Activated naive CD8-positive, alpha-beta T cell treated with anti-CD3 and anti-CD28 coated beads, Interleukin-2, amount 10 ng/mL, durations not matched to agents 7 days and 5 days (primary cell): Measurements from ENCODE around the gene BOLA3. TPM values are rescaled to one million over a fixed set of nuclear protein-coding genes. Genes with fewer than 3 reads are reported as not detected.

Source experiments
- ATAC-seq: fragments of 150-1000 bp; cut with Tn5 transposase; one replicate; pipeline ENCODE4 v1.10.0; 2021; ENCODE audit warnings: low read depth, moderate library complexity
- POLR2A ChIA-PET: fragments of 350-600 bp; sonication (Branson Sonifier 250); formaldehyde crosslinking; loops from one replicate; lab custom pipeline; 2021; ENCODE audit warnings: antibody characterized with exemption; lab: Charles Lee
- DNase-seq: peaks from one replicate; pipeline ENCODE4 v3.0.0; 2021
- H3K27ac Mint-ChIP-seq: one replicate; pipeline ENCODE4 v1.8.0; 2022; ENCODE audit warnings: mild to moderate bottlenecking, mixed read lengths
- H3K27me3 Mint-ChIP-seq: one replicate; pipeline ENCODE4 v1.8.0; 2022; ENCODE audit warnings: mild to moderate bottlenecking, moderate library complexity, mixed read lengths
- H3K36me3 Mint-ChIP-seq: one replicate; pipeline ENCODE4 v1.8.0; 2021; ENCODE audit warnings: mild to moderate bottlenecking, mixed read lengths
- H3K4me1 Mint-ChIP-seq: one replicate; pipeline ENCODE4 v1.8.0; 2021; ENCODE audit warnings: mixed read lengths
- H3K4me3 Mint-ChIP-seq: one replicate; pipeline ENCODE4 v1.8.0; 2022; ENCODE audit warnings: mild to moderate bottlenecking, moderate library complexity, mixed read lengths
- H3K9me3 Mint-ChIP-seq: one replicate; pipeline ENCODE4 v1.8.0; 2021; ENCODE audit warnings: mixed read lengths
- total RNA-seq, 2 experiments: library from RNA; stranded (reverse); gene quantifications; one replicate each; pipeline ENCODE4 v1.2.3, GENCODE V29; 2021

Gene BOLA3
- total RNA-seq, 2 experiments from 2014 or later: 47.7 to 53.8 TPM

DNA sequence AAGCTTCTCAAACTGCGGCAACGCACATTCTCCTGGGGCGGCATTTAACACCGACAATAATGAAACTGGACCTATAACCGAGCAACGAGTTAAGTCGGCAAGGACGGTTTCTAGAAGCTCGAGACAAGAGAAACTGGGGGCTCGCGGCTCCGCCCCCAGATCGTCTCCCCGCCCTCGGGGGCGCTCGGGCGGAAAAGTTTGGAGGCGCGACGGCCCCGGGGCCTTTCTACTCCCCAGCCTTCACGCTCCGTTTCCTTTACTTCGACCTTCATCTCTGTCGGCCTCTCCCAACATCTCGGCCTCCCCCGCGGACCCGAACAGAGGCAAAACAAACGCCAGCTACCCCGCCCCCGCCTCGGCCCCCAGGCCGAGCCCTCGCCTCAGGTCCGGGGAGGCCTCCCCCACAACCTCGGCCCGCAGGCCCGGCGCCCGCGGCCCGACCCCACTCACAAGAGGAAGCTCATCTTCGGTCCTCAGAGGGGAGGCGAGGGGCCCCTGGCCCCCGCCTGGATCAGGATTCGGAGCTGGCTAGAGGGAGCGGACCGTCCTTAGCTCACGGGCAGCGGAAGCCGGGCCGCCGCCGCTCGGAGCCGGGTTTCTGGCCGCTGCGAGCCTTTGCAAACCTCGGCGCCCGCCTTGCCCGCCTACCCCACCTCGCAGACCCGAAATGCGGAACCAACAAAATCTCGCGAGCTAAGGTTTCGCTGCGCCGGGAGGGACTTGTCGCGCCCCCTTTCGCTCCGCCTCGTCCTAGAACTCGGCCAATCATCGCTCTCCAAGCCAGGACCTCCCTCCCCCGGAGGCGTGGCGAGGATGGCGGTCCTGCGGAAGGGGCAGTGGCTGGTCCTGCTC lies 30.7 kb upstream of the BOLA3 start, which contains the start of gene MOB1A:
TSS of gene MOB1A (minus strand) at position 669 of the 852 bp plus-strand sequence. CDS start at position 464, 205 bp downstream.
- Mint-ChIP-seq H3K27ac (peak within 1 kb of the TSS; percentile 92), H3K4me1 (peaks cover 31% of the 10 kb centered on the region), H3K4me3 (peak within 1 kb of the TSS; percentile 91), H3K9me3 (no peaks in the 10 kb centered on the region), H3K36me3 (peaks cover 25% of the 10 kb centered on the region), H3K27me3 (no peaks in the 10 kb centered on the region)
- peak; percentile 86 for ATAC-seq
- peak; percentile 98 for DNase-seq
- POLR2A ChIA-PET: interaction anchor here (0.7 to 8.2 kb wide), 36 partner anchors 9 to 945 kb away, joined by 3 to 276 read pairs (median 6); partner anchors contain the start of genes BOLA3, C2orf81, CCT7 and DGUOK

DNA sequence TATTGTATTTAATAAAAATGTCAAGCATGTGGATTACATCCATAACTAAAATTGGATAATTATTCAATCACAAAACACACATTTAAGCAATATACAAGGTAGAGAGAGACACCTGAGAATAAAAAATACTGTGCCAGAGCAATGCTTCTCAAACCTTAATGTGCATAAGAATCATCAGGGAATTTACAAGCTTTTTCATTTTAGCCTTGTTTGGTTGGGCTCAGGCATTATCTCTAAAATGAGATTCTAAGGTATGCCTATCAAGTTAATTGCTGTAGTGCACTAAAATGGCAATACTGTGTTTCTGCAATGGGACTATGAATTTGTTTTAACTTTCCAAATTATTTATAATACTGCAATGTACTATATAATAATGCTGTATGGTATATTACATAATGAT lies 30.0 kb upstream of the BOLA3 start:
- H3K4me1 Mint-ChIP-seq: peaks cover 34% of the 10 kb centered on the region
- no peaks in the 10 kb centered on the region for H3K9me3 Mint-ChIP-seq
- POLR2A ChIA-PET: interaction anchor here (1.1 to 8.2 kb wide), 24 partner anchors 10 to 944 kb away, joined by 3 to 276 read pairs (median 7); partner anchors contain the start of genes BOLA3, C2orf81, CCT7 and DGUOK
- H3K4me3 Mint-ChIP-seq: peak overlapping the region; percentile 91
- H3K27ac Mint-ChIP-seq: peak overlapping the region; percentile 92
- no peaks in the 10 kb centered on the region for H3K27me3 Mint-ChIP-seq
- H3K36me3 Mint-ChIP-seq: peaks cover 28% of the 10 kb centered on the region
- ATAC-seq (no peak), DNase-seq (no peak)

DNA sequence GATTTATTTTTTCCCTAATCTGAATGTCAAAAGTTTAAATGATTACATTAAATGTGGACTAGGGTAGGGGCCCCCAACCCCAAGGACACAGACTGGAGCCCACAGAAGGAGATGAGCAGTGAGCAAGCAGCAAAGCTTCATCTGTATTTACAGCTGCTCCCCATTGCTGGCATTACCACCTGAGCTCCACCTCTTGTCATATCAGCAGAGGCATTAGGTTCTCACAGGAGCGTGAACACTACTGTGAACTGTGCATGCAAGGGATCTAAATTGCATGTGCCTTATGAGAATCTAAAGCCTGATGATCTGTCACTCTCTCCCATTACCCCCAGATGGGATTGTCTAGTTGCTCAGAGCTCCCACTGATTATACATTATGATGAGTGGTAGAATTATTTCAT lies 27.2 kb upstream of the BOLA3 start:
- Mint-ChIP-seq H3K4me1 (peaks cover 37% of the 10 kb centered on the region), H3K4me3 (peak overlapping the region; percentile 18), H3K36me3 (peaks cover 39% of the 10 kb centered on the region), H3K27me3 (no peaks in the 10 kb centered on the region), H3K9me3 (no peaks in the 10 kb centered on the region), H3K27ac (no peak overlapping the region)
- POLR2A ChIA-PET: interaction anchor here (8.2 kb wide), 1 partner anchor 27 kb away, joined by 276 read pairs; the partner anchor contains the start of gene MTHFD2
- DNase-seq (no peak), ATAC-seq (no peak)

DNA sequence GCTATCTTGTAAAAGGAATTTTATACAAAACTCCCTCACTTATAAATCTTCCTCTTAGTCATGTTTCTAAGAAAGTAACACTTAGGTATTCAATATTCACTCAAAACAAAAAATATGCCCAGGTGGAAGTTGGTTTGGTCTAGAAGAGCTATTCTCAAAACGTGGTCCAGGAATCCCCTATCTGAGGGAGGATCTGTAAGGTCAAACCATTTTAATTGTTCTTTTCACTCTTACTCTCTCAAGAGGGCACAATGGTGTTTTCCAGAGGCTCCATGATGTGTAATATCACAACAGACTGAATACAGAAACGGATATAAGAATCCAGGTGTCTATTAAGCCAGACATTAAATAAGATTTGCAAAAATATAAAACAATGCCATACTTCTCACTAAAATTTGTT lies 21.0 kb upstream of the BOLA3 start:
- Mint-ChIP-seq H3K4me1 (peaks cover 11% of the 10 kb centered on the region), H3K27ac (no peak overlapping the region)
- ATAC-seq: no peak

DNA sequence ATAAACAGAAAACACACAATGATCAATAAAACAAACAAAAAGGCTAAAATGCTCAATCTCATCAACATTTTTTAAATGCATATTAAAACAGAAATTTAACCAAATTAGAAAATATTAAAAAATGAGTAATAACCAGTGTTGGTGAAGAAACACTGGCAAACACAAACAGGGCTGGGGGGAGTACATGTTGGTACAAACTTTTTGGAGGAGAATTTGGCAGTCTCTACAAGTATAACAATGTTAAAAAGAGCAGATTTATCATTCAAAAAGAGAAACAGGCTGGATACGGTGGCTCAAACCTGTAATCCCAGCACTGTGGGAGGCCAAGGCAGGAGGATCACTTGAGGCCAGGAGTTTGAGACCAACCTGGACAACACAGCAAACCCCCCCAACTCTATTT lies 17.0 kb upstream of the BOLA3 start:
- no peaks in the 10 kb centered on the region for H3K9me3 Mint-ChIP-seq
- no peak overlapping the region for H3K4me3 Mint-ChIP-seq
- H3K4me1 Mint-ChIP-seq: peaks cover 2% of the 10 kb centered on the region
- no peak for DNase-seq
- peaks cover 30% of the 10 kb centered on the region for H3K36me3 Mint-ChIP-seq
- POLR2A ChIA-PET: interaction anchor here (0.6 kb wide), 1 partner anchor 9 kb away, joined by 7 read pairs; no protein-coding TSS in a partner anchor
- H3K27ac Mint-ChIP-seq: no peak overlapping the region
- H3K27me3 Mint-ChIP-seq: no peaks in the 10 kb centered on the region
- ATAC-seq: no peak

More for the DNA sequence above, 21.0 kb upstream of the BOLA3 start:
- H3K4me3 Mint-ChIP-seq: no peak overlapping the region
- H3K27me3 Mint-ChIP-seq: no peaks in the 10 kb centered on the region
- POLR2A ChIA-PET: interaction anchor here (1.2 to 3.6 kb wide), 3 partner anchors 10 to 29 kb away, joined by 3 to 17 read pairs (median 8); partner anchors contain the start of genes BOLA3 and MOB1A
- peaks cover 39% of the 10 kb centered on the region for H3K36me3 Mint-ChIP-seq
- no peak for DNase-seq
- H3K9me3 Mint-ChIP-seq: no peaks in the 10 kb centered on the region

DNA sequence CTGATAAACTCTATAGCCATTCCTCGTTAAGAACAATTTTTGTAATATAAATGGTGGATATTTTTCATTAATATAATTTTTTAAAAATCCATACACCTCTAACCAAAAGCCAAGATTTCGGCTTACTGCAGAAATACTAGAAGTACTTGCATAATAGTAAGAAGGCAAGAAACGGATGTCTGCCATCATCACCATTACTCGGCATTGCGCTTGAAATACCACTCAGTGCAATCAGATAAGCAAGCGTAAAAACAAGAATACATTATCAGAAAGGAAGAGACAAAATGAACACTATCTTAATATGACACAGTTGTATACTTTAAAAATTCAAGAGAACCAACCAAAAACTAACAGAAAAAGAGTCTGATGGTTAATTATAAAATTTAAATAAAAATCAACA lies 15.2 kb upstream of the BOLA3 start:
- peaks cover 32% of the 10 kb centered on the region for H3K36me3 Mint-ChIP-seq
- no peak for DNase-seq
- H3K4me3 Mint-ChIP-seq: no peak overlapping the region
- POLR2A ChIA-PET: interaction anchor here (3.5 kb wide), 1 partner anchor 16 kb away, joined by 13 read pairs; the partner anchor contains the start of gene MOB1A
- H3K27me3 Mint-ChIP-seq: no peaks in the 10 kb centered on the region
- no peaks in the 10 kb centered on the region for H3K4me1 Mint-ChIP-seq
- no peaks in the 10 kb centered on the region for H3K9me3 Mint-ChIP-seq
- ATAC-seq: no peak
- no peak overlapping the region for H3K27ac Mint-ChIP-seq

DNA sequence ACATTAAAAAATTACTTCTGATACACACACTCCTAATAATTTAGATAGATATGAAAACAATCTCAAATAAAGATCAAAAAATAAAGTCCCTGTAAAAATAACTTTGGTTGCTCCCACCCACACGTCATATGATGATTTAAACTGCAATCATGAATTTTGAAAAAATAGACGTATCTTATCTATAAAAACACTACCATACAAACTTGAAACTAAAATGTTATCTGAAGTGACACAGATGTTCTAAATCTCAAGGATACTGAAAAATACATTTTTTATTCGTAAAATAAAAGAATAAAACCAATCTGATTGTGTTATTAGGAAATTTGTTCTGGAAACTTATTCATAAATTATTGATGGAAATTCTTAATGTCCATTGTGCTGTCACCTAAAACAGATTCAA lies 8.1 kb upstream of the BOLA3 start:
- Mint-ChIP-seq H3K36me3 (peaks cover 22% of the 10 kb centered on the region), H3K4me1 (peaks cover 8% of the 10 kb centered on the region), H3K4me3 (no peak overlapping the region), H3K27ac (no peak overlapping the region), H3K9me3 (no peaks in the 10 kb centered on the region), H3K27me3 (no peaks in the 10 kb centered on the region)
- POLR2A ChIA-PET: no interaction called here
- no peak for DNase-seq
- no peak for ATAC-seq

DNA sequence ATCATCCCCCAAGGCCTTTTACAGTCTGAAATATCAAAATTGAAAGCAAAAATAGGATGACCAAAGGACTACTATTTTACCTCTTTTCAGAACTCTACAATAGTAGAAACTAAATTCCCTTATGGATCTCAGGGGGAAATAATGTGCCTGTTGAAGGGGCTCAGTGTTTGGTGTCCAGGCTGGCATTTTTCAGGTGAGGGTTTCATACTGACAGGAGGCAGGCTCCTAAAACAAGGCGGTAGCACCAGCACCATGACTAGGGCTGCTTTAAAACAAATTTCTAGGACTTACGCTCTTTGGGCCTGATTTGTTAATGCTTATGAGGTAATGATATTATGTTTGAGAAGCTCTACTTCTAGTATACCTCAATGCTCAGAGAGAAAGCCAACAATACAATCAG lies 5.2 kb upstream of the BOLA3 start:
- H3K36me3 Mint-ChIP-seq: peaks cover 16% of the 10 kb centered on the region

DNA sequence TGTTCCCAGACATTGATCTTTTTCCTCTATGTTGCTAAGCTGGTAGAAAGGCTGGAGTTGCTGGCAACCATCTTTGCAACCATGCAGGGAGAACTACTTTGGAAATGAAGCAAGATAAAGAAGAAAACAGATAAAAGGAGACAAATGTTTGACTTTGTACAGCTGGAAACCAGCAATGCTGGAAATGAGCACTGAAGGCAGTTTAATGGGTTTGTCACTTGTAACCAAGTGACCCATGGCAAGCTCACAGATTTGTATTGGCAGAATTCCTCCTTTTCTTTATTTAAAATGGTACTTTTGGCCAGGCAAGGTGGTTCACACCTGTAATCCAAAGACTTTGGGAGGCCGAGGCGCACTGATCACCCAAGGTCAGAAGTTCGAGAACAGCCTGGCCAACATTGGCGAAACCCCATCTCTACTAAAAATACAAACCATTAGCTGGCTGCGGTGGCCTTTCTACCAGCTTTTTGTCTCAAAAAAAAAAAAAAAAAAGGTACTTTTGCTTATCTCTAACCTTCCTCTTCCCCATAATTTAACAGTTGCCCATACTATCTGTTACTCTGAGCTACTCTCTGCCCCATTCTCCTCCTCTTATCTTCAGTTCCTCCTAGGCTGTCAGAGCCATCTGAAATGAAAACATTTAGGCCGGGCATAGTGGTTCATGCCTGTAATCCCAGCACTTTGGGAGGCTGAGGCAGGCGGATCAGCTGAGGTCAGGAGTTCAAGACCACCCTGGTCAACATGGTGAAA lies 2.0 kb upstream of the BOLA3 start:
- Mint-ChIP-seq H3K4me1 (peaks cover 10% of the 10 kb centered on the region), H3K4me3 (no peak overlapping the region), H3K27ac (no peak overlapping the region), H3K36me3 (peaks cover 9% of the 10 kb centered on the region), H3K27me3 (no peaks in the 10 kb centered on the region), H3K9me3 (no peaks in the 10 kb centered on the region)
- no peak for DNase-seq
- POLR2A ChIA-PET: interaction anchor here (2.0 to 5.9 kb wide), 2 partner anchors 29 to 49 kb away, joined by 6 to 42 read pairs; partner anchors contain the start of genes MOB1A and MTHFD2
- no peak for ATAC-seq

More for the DNA sequence above, 5.2 kb upstream of the BOLA3 start:
- H3K4me3 Mint-ChIP-seq: no peak overlapping the region
- no peaks in the 10 kb centered on the region for H3K27me3 Mint-ChIP-seq
- H3K4me1 Mint-ChIP-seq: peaks cover 8% of the 10 kb centered on the region
- DNase-seq: no peak
- POLR2A ChIA-PET: interaction anchor here (1.3 kb wide), 1 partner anchor 25 kb away, joined by 3 read pairs; no protein-coding TSS in a partner anchor
- ATAC-seq: no peak
- no peak overlapping the region for H3K27ac Mint-ChIP-seq
- H3K9me3 Mint-ChIP-seq: no peaks in the 10 kb centered on the region

DNA sequence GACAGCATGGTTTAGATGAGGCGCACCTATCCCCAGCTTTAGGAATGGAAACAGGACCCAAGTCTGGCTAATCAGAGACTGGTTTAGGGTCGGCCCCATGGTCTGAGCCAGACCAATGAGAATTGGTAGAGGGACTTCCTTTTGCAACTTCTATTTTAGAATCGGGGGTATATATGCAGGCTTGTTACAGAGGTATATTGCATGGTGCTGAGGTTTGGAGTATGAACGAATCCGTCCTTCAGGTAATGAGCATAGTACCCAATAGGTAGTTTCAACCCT lies 1.5 kb upstream of the BOLA3 start:
- POLR2A ChIA-PET: interaction anchor here (2.0 to 5.9 kb wide), 2 partner anchors 30 to 50 kb away, joined by 6 to 42 read pairs; partner anchors contain the start of genes MOB1A and MTHFD2

DNA sequence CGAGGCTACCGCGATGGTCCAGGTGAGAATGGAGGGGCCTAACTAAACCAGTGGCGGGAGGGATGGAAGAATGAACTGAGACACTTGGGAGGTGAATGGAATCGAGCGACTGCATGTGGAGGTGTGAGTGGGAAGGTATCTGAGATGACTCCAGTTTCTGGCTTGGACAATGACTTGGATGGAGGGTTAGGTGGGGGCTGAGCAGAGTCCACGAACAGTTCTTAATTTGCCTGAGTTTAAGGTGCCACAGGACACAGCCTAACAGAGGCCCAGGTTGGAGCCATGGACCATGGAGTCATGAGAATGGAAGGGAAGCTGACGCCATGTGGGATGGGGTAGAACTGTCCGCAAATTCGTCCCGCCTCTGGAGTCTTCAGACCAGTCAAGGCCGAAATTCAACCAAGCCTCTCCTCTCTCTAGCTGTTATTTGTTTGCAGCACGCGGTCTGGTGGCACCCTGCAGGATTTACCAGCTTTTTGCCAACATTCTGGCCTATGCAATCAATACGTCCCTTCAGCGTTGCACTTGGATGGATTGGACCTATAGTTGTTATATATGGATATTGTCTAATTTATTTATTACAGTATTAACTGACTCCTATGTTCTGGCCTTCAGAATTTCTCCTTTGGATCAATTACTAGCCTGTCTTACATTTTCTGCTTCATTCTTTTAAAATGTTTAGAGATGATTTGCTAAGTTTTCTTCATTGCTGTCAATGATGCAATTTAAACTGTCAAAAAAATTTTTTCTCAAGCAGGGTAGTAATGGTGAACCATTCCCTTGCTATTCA lies 940 bp upstream of the BOLA3 start:
- no peak for ATAC-seq
- Mint-ChIP-seq H3K36me3 (peaks cover 7% of the 10 kb centered on the region), H3K4me3 (no peak overlapping the region), H3K27ac (no peak overlapping the region), H3K27me3 (no peaks in the 10 kb centered on the region), H3K4me1 (peaks cover 9% of the 10 kb centered on the region), H3K9me3 (no peaks in the 10 kb centered on the region)
- no peak for DNase-seq
- POLR2A ChIA-PET: interaction anchor here (0.8 to 5.9 kb wide), 7 partner anchors 19 to 411 kb away, joined by 4 to 42 read pairs (median 8); partner anchors contain the start of genes MOB1A, MTHFD2 and TPRKB

More for the DNA sequence above, 1.5 kb upstream of the BOLA3 start:
- H3K27ac Mint-ChIP-seq: no peak overlapping the region
- ATAC-seq: no peak
- H3K4me3 Mint-ChIP-seq: no peak overlapping the region
- H3K9me3 Mint-ChIP-seq: no peaks in the 10 kb centered on the region
- DNase-seq: no peak
- no peaks in the 10 kb centered on the region for H3K27me3 Mint-ChIP-seq
- H3K36me3 Mint-ChIP-seq: peaks cover 9% of the 10 kb centered on the region
- peaks cover 10% of the 10 kb centered on the region for H3K4me1 Mint-ChIP-seq
